Measurements from ENCODE around the gene KLRG1.

The KLRG1 gene

DNA sequence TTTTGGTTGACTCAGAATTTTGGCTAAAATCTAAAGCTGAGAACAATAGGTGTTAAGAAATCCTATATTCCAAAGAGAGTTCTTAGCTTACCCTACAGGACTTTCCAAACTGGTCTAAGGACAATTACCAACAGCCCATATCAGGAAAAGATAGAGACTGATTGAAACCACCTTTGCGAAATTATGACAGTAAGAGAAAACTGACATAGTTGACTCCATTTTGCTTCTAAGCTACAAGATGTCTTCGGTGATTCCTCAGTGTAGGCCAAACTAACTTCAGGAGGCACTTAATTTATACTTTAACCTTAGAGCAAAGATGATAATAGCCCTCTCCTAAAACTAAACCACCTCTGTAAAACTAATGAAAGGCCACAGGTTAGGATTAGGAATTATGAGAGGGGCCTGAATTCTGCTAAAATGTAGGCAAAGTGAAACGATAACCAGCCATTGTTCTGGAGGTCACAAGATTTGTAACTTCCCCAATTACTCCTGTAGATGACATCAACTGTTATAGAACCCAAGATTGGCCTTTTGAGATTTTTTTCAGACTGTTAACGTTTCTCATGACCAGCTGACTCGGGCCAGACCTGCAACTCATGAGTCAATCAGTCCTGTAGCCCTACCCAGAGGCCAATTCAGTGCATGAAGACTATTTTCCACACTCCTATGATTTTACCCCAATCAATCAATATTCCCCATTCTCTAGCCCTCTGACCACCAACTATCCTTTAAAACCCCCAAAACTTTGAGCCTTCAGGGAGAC lies 43.0 kb downstream of the KLRG1 start:
- no peaks in the 10 kb centered on the region for H3K27me3 ChIP-seq (ENCODE audit: insufficient read depth, low read length)
- H3K27ac ChIP-seq (ENCODE audit: low read depth, low read length, poor library complexity, severe bottlenecking) = no peak overlapping the region
- H3K9me2 ChIP-seq (ENCODE audit: low read depth, low read length) = no peaks in the 10 kb centered on the region
- H3F3A ChIP-seq (ENCODE audit: insufficient read depth, low read length) = no peaks in the 10 kb centered on the region
- no peaks in the 10 kb centered on the region for H3K79me2 ChIP-seq (ENCODE audit: insufficient read depth, low read length)
- no peak overlapping the region for H2AFZ ChIP-seq (ENCODE audit: low read length)
- TF ChIP-seq EZH2 (IDR thresholded peaks at IDR 0.05; ENCODE audit: borderline replicate concordance, low read length) (no peak), CTCF (IDR thresholded peaks at IDR 0.05; ENCODE audit: low read length) (no peak)
- no peak overlapping the region for H3K4me3 ChIP-seq (ENCODE audit: low read depth, low read length, poor library complexity, severe bottlenecking)
- H3K9ac ChIP-seq (ENCODE audit: low read length) = no peak overlapping the region
- H4K20me1 ChIP-seq (ENCODE audit: insufficient read depth, low read length) = no peaks in the 10 kb centered on the region
- no peaks in the 10 kb centered on the region for H3K9me3 ChIP-seq (ENCODE audit: low read length)
- H3K4me1 ChIP-seq (ENCODE audit: insufficient read depth, low read length, severe bottlenecking) = no peaks in the 10 kb centered on the region
- H3K36me3 ChIP-seq (ENCODE audit: insufficient read depth, low read length) = no peaks in the 10 kb centered on the region
- no peak overlapping the region for H3K4me2 ChIP-seq (ENCODE audit: low read length)

DNA sequence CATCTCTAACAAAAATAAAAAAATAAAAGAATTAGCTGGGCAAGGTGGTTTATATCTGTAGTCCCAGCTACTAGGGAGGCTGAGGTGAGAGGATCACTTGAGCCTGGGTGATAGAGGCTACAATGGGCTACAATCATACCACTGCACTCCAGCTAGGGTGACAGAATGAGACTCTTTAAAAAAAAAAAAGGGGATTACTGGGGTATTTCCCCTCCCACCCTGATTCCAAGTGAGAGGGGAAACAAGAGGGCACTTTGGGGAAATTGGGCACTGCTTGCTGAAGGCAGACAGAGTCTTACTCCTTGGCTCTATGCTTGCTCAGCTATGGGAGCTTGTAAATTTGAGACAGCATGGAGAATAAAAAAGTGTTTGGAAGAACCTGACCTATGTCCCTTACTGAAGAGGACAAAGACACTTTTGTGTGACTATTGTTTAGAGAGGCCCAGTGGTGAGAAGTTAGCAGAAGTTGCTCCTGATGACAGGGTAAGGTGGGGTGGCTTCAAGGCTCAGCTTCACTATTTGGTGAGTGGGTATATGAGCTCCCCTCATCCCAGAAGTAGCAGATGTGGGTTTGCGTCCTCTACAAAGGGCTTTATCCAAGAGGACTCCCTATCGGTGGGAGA lies 44.0 kb downstream of the KLRG1 start:
- Histone ChIP-seq H3F3A (ENCODE audit: insufficient read depth, low read length) (no peaks in the 10 kb centered on the region), H3K9me2 (ENCODE audit: low read depth, low read length) (no peaks in the 10 kb centered on the region), H2AFZ (ENCODE audit: low read length) (no peak overlapping the region), H3K36me3 (ENCODE audit: insufficient read depth, low read length) (no peaks in the 10 kb centered on the region), H3K27ac (ENCODE audit: low read depth, low read length, poor library complexity, severe bottlenecking) (no peak overlapping the region), H4K20me1 (ENCODE audit: insufficient read depth, low read length) (no peaks in the 10 kb centered on the region), H3K9ac (ENCODE audit: low read length) (no peak overlapping the region), H3K9me3 (ENCODE audit: low read length) (no peaks in the 10 kb centered on the region), H3K79me2 (ENCODE audit: insufficient read depth, low read length) (no peaks in the 10 kb centered on the region), H3K4me3 (ENCODE audit: low read depth, low read length, poor library complexity, severe bottlenecking) (no peak overlapping the region), H3K4me1 (ENCODE audit: insufficient read depth, low read length, severe bottlenecking) (no peaks in the 10 kb centered on the region), H3K4me2 (ENCODE audit: low read length) (no peak overlapping the region), H3K27me3 (ENCODE audit: insufficient read depth, low read length) (no peaks in the 10 kb centered on the region)
- TF ChIP-seq CTCF (IDR thresholded peaks at IDR 0.05; ENCODE audit: low read length) (no peak), EZH2 (IDR thresholded peaks at IDR 0.05; ENCODE audit: borderline replicate concordance, low read length) (no peak)

GRCh38 chr12:9034095-9034494 lies 44.7 kb downstream of the KLRG1 start:
- TF ChIP-seq EZH2 (IDR thresholded peaks at IDR 0.05; ENCODE audit: borderline replicate concordance, low read length) (no peak), CTCF (IDR thresholded peaks at IDR 0.05; ENCODE audit: low read length) (no peak)
- no peaks in the 10 kb centered on the region for H3K27me3 ChIP-seq (ENCODE audit: insufficient read depth, low read length)
- no peaks in the 10 kb centered on the region for H3K4me1 ChIP-seq (ENCODE audit: insufficient read depth, low read length, severe bottlenecking)
- no peak overlapping the region for H3K9ac ChIP-seq (ENCODE audit: low read length)
- no peaks in the 10 kb centered on the region for H3K9me3 ChIP-seq (ENCODE audit: low read length)
- H3K9me2 ChIP-seq (ENCODE audit: low read depth, low read length) = no peaks in the 10 kb centered on the region
- no peaks in the 10 kb centered on the region for H4K20me1 ChIP-seq (ENCODE audit: insufficient read depth, low read length)
- no peak overlapping the region for H3K27ac ChIP-seq (ENCODE audit: low read depth, low read length, poor library complexity, severe bottlenecking)
- H3F3A ChIP-seq (ENCODE audit: insufficient read depth, low read length) = no peaks in the 10 kb centered on the region
- no peaks in the 10 kb centered on the region for H3K36me3 ChIP-seq (ENCODE audit: insufficient read depth, low read length)
- no peaks in the 10 kb centered on the region for H3K79me2 ChIP-seq (ENCODE audit: insufficient read depth, low read length)
- H3K4me3 ChIP-seq (ENCODE audit: low read depth, low read length, poor library complexity, severe bottlenecking) = no peak overlapping the region
- no peak overlapping the region for H2AFZ ChIP-seq (ENCODE audit: low read length)
- no peak overlapping the region for H3K4me2 ChIP-seq (ENCODE audit: low read length)

Data from OCI-LY1 (cell line).